Measurements from ENCODE around the gene HS3ST2.

Gene HS3ST2

DNA sequence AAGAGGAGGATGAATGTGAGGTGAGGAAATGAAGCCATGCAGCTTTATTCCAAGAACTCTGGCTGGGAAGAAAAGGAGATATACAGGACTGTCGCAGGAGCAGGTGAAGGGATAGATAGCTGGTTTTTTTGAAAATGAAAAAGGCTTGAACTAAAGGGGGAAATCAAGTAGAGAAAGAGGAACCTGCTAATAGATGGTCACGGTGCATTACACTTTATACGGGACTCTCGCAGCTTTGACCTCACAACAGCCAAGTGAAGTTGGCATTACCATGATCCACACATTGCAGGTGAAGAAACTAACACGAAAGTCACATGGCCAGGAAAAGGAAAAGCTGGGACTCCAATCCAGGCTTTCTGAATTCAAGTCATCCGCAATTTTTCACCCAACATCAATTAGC, 86.9 kb downstream of the HS3ST2 start:
- no peak for TF ChIP-seq Cebpa-rat (IDR thresholded peaks at IDR 0.05)
- Histone ChIP-seq H3K27me3 (no peaks in the 10 kb centered on the region), H3K4me1 (peaks cover 0 to 15% (median 3%) of the 10 kb centered on the region in 10 experiments; a peak in 7 of 20 replicates), H3K4me2 (0 out of 22 replicates have a peak overlapping the region, but pooled peaks of 1 of the 11 experiments have one; percentile 7), H4K20me1 (no peaks in the 10 kb centered on the region), H3K27ac (no peak overlapping the region), H3K4me3 (no peak overlapping the region), H3K36me3 (no peaks in the 10 kb centered on the region), H3K9me3 (replicated peaks in 1 of 11) (peaks cover 11 to 20% (median 13%) of the 10 kb centered on the region in 11 experiments; a peak in 20 of 22 replicates), H3K9ac (no peak overlapping the region)

DNA sequence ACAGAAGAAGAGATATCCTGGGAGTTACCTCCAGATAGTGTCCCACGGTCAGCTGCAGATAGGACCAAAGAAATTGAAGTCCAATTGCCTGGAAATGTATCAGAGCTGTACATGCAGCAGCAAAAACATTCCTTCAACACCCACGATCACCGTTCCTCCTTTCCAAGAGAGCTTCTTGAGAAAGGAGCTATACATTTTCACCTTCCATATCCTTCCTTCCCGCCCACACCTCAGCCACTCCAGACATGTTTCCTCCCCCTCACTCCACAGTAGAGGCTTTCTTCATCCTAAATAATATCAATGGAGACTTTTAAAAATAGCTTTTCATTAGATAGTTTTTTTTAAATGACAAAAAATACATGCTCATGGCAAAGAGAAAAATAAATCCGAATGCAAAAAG, 87.6 kb downstream of the HS3ST2 start:
- H3K4me1 ChIP-seq: peaks cover 0 to 15% (median 3%) of the 10 kb centered on the region in 10 experiments; a peak in 7 of 20 replicates
- no peak overlapping the region for H3K9ac ChIP-seq
- H3K9me3 ChIP-seq (replicated peaks in 1 of 11): peaks cover 11 to 20% (median 13%) of the 10 kb centered on the region in 11 experiments; a peak in 20 of 22 replicates
- H4K20me1 ChIP-seq: no peaks in the 10 kb centered on the region
- no peaks in the 10 kb centered on the region for H3K27me3 ChIP-seq
- no peaks in the 10 kb centered on the region for H3K36me3 ChIP-seq
- H3K4me3 ChIP-seq: no peak overlapping the region
- TF ChIP-seq Cebpa-rat (IDR thresholded peaks at IDR 0.05): no peak
- H3K4me2 ChIP-seq: no peak overlapping the region
- no peak overlapping the region for H3K27ac ChIP-seq

DNA sequence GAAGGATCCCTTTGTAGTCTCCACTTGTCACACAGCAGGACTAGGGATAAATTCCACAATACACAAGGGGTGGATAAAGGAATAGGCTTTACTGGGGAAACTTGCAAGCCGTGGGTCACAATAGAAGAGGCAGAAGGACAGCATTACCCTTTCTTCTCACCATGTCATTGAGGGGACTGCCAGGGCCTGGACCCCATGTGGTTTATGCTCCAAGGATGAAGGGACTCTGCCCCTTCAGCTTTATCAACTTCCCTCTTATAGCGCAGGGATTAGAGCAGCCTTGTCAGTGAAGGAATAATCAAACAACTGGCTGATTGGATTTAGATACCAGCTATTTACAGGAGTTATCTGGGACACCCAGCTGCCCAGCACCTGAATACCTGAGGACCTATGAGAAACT, 89.8 kb downstream of the HS3ST2 start:
- H3K4me2 ChIP-seq: no peak overlapping the region
- H3K27me3 ChIP-seq: no peaks in the 10 kb centered on the region
- H3K9me3 ChIP-seq (replicated peaks in 1 of 11): peaks cover 11 to 20% (median 13%) of the 10 kb centered on the region in 11 experiments; a peak in 20 of 22 replicates

DNA sequence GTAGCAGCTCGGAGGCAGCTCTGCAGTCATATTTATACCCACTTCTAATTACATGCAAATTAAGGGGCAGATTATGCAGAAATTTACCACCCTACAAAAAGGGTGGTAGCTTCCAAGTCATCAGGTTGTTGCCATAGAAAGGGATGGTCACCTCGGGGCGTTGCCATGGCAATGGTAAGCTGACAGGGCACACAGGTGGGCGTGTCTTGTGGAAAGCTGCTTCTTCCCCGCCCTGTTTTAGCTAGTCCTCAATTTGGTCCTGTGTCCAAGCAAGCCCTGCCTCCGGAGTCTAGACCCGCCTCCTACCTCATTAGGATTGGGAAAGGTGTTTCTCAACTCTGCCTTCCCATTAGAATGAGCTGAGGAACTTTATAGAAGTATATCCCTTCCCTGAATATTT, 98.7 kb downstream of the HS3ST2 start:
- Histone ChIP-seq H3K27ac (no peak overlapping the region), H3K4me3 (no peak overlapping the region), H3K4me1 (peaks cover 0 to 3% (median 0%) of the 10 kb centered on the region in 10 experiments; a peak in 1 of 20 replicates), H4K20me1 (no peaks in the 10 kb centered on the region), H3K27me3 (no peaks in the 10 kb centered on the region), H3K9ac (no peak overlapping the region), H3K4me2 (no peak overlapping the region), H3K36me3 (no peaks in the 10 kb centered on the region), H3K9me3 (replicated peaks in 1 of 11) (no peaks in the 10 kb centered on the region)
- TF ChIP-seq Cebpa-rat (IDR thresholded peaks at IDR 0.05): no peak

More for the DNA sequence above, 89.8 kb downstream of the HS3ST2 start:
- no peaks in the 10 kb centered on the region for H4K20me1 ChIP-seq
- H3K4me1 ChIP-seq: peaks cover 0 to 10% (median 3%) of the 10 kb centered on the region in 10 experiments; a peak in 7 of 20 replicates
- H3K27ac ChIP-seq: no peak overlapping the region
- no peaks in the 10 kb centered on the region for H3K36me3 ChIP-seq
- TF ChIP-seq Cebpa-rat (IDR thresholded peaks at IDR 0.05): no peak
- no peak overlapping the region for H3K4me3 ChIP-seq
- H3K9ac ChIP-seq: no peak overlapping the region

DNA sequence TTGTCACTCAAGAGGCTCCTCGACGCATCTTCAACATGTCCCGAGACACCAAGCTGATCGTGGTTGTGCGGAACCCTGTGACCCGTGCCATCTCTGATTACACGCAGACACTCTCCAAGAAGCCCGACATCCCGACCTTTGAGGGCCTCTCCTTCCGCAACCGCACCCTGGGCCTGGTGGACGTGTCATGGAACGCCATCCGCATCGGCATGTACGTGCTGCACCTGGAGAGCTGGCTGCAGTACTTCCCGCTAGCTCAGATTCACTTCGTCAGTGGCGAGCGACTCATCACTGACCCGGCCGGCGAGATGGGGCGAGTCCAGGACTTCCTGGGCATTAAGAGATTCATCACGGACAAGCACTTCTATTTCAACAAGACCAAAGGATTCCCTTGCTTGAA, 101.0 kb downstream of the HS3ST2 start:
- no peak overlapping the region for H3K4me3 ChIP-seq
- H3K27ac ChIP-seq: no peak overlapping the region
- no peaks in the 10 kb centered on the region for H3K9me3 ChIP-seq (replicated peaks in 1 of 11)
- no peaks in the 10 kb centered on the region for H3K36me3 ChIP-seq
- no peaks in the 10 kb centered on the region for H4K20me1 ChIP-seq
- H3K4me1 ChIP-seq: peaks cover 0 to 3% (median 0%) of the 10 kb centered on the region in 10 experiments; a peak in 1 of 20 replicates
- no peaks in the 10 kb centered on the region for H3K27me3 ChIP-seq
- H3K4me2 ChIP-seq: no peak overlapping the region
- no peak overlapping the region for H3K9ac ChIP-seq
- no peak for TF ChIP-seq Cebpa-rat (IDR thresholded peaks at IDR 0.05)

DNA sequence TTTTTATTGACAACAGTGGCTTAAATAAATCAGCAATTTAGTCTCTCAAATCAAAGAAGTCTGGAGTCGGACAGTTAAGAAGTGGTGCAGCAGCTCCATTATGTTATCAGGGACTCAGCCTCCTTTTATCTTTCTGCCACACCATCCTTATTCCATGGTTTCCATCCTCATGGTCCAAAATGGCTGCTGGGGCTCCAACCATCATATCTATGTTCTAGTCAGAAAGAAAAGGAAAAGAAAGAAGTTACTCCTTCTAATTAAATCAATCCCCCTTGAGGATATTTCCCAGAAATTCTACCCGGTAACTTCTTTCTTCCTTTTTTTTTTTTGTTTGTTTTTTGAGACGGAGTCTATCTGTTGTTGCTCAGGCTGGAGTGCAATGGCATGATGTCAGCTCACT, 109.5 kb downstream of the HS3ST2 start:
- no peak overlapping the region for H3K27ac ChIP-seq
- peaks cover 0 to 5% (median 0%) of the 10 kb centered on the region in 10 experiments; a peak in 3 of 20 replicates for H3K4me1 ChIP-seq
- peaks cover 0 to 6% (median 0%) of the 10 kb centered on the region in 11 experiments; a peak in 3 of 22 replicates for H3K9me3 ChIP-seq (replicated peaks in 1 of 11)
- H3K36me3 ChIP-seq: no peaks in the 10 kb centered on the region
- no peak overlapping the region for H3K9ac ChIP-seq
- H3K4me2 ChIP-seq: no peak overlapping the region
- H4K20me1 ChIP-seq: no peaks in the 10 kb centered on the region
- TF ChIP-seq Cebpa-rat (IDR thresholded peaks at IDR 0.05): no peak
- H3K27me3 ChIP-seq: no peaks in the 10 kb centered on the region
- no peak overlapping the region for H3K4me3 ChIP-seq

DNA sequence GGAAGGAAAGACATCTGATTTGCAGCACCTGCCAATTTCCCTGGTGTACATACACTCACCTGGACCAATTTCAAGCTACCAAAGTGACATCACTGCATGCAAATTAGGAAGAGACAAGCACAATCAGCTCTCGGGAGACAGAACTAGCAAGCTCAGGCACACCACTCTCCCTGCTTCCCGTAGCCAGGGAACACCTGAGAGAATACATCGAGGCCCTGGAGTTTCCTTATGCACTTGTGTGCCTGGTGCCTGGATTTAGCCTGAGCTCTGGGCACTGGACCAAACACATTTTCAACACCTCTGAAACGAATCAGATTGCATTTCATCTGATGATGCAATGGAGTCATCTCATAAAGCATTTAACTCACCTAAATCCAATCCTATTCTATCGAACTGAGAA, 110.5 kb downstream of the HS3ST2 start:
- peaks cover 0 to 6% (median 0%) of the 10 kb centered on the region in 11 experiments; a peak in 3 of 22 replicates for H3K9me3 ChIP-seq (replicated peaks in 1 of 11)
- peaks cover 0 to 5% (median 0%) of the 10 kb centered on the region in 10 experiments; a peak in 3 of 20 replicates for H3K4me1 ChIP-seq
- no peak for TF ChIP-seq Cebpa-rat (IDR thresholded peaks at IDR 0.05)
- H3K4me2 ChIP-seq: no peak overlapping the region
- no peak overlapping the region for H3K4me3 ChIP-seq
- H4K20me1 ChIP-seq: no peaks in the 10 kb centered on the region
- no peak overlapping the region for H3K9ac ChIP-seq
- no peak overlapping the region for H3K27ac ChIP-seq
- H3K36me3 ChIP-seq: no peaks in the 10 kb centered on the region
- no peaks in the 10 kb centered on the region for H3K27me3 ChIP-seq

DNA sequence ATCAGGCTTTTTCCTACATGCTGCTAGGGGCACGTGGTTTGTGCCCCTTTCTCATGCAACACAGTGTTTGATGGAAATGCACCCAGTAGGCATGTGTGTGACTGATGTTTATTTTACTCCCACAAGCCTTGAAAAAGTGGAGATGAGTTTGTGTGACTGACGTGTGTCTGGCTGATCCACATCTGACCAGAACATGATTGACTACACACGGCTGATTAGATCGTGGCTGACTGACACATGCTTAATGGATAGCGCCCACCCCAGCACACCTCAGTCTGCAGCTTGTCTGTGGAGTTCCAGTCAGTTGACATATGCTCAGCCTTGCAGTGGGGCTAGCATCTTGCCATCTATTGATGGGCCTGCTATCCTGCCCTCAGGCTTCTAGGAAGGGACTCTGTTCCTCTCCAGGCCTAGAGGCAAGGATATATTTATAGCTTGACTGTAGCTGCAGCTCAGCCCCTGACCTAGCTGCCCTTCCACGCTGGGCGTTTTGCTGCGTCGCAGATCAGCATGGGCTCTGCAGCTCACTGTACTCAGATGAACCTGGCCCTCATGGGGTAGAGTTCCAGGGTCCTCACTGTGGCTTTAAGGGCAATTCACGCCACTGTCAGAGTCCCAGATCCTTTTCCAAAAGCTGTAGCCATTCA, 112.3 kb downstream of the HS3ST2 start:
- no peaks in the 10 kb centered on the region for H3K4me1 ChIP-seq
- no peak overlapping the region for H3K4me2 ChIP-seq
- no peak overlapping the region for H3K4me3 ChIP-seq
- H3K9ac ChIP-seq: no peak overlapping the region
- H4K20me1 ChIP-seq: no peaks in the 10 kb centered on the region
- no peaks in the 10 kb centered on the region for H3K36me3 ChIP-seq
- H3K27ac ChIP-seq: no peak overlapping the region
- no peaks in the 10 kb centered on the region for H3K27me3 ChIP-seq
- peaks cover 0 to 6% (median 0%) of the 10 kb centered on the region in 11 experiments; a peak in 3 of 22 replicates for H3K9me3 ChIP-seq (replicated peaks in 1 of 11)
- TF ChIP-seq Cebpa-rat (IDR thresholded peaks at IDR 0.05): no peak

DNA sequence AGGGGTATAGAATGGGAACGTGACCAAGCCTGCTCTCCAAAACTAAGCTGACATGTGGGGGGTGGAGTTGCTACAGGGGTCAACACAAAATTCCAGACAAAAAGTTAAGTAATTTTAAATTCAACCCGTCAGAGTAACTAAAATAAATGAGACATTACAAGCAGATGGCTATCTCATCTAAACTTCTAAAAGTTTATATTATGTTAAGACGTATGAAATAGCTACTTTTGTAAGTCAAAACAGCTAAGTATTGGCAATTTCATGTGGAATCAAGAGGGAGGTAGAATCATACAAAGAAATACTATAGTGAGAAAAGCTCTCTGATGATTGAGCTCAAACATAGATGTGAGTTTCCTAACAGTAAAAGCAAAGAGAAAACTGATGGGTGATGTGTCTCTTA, 113.3 kb downstream of the HS3ST2 start:
- no peak for TF ChIP-seq Cebpa-rat (IDR thresholded peaks at IDR 0.05)
- H3K36me3 ChIP-seq: no peaks in the 10 kb centered on the region
- H3K4me2 ChIP-seq: no peak overlapping the region
- no peaks in the 10 kb centered on the region for H4K20me1 ChIP-seq
- H3K27ac ChIP-seq: no peak overlapping the region
- no peaks in the 10 kb centered on the region for H3K27me3 ChIP-seq
- no peak overlapping the region for H3K9ac ChIP-seq
- peaks cover 2 to 5% (median 4%) of the 10 kb centered on the region in 10 experiments; a peak in 19 of 20 replicates for H3K4me1 ChIP-seq
- H3K4me3 ChIP-seq: no peak overlapping the region
- peaks cover 0 to 6% (median 0%) of the 10 kb centered on the region in 11 experiments; a peak in 3 of 22 replicates for H3K9me3 ChIP-seq (replicated peaks in 1 of 11)

Data from BLaER1 treated with 17β-estradiol and CSF1 and Interleukin-3, amounts not matched to agents 10 nM and 100 nM (cell line).